ENCODE results near the gene GPRIN3.
"Not testable (repeated sequence)": the region's sequence is repeated elsewhere in the genome, so short reads cannot be mapped to it uniquely, and the experiment has no call there.

GPRIN3 gene

DNA sequence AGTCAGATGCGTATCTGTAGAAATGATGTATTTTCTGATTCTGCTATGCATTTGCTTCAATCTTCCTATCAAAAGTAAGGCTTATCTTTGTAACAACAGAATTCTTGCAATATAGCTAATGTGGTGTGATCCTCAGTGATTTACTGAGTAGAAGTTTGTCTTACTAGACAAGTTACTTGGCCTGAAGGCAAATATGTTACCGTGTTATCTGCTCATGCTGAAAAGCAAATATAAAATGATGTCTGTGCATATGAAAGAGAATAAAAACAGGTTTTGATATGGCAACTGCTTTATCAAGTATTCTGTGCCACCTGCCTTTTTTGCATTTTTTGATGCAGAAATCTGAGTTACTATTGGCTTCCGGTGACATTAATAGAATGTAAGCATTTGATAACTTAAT, 103.7 kb downstream of the GPRIN3 start (continued):
- TF ChIP-seq, protein P1, sequence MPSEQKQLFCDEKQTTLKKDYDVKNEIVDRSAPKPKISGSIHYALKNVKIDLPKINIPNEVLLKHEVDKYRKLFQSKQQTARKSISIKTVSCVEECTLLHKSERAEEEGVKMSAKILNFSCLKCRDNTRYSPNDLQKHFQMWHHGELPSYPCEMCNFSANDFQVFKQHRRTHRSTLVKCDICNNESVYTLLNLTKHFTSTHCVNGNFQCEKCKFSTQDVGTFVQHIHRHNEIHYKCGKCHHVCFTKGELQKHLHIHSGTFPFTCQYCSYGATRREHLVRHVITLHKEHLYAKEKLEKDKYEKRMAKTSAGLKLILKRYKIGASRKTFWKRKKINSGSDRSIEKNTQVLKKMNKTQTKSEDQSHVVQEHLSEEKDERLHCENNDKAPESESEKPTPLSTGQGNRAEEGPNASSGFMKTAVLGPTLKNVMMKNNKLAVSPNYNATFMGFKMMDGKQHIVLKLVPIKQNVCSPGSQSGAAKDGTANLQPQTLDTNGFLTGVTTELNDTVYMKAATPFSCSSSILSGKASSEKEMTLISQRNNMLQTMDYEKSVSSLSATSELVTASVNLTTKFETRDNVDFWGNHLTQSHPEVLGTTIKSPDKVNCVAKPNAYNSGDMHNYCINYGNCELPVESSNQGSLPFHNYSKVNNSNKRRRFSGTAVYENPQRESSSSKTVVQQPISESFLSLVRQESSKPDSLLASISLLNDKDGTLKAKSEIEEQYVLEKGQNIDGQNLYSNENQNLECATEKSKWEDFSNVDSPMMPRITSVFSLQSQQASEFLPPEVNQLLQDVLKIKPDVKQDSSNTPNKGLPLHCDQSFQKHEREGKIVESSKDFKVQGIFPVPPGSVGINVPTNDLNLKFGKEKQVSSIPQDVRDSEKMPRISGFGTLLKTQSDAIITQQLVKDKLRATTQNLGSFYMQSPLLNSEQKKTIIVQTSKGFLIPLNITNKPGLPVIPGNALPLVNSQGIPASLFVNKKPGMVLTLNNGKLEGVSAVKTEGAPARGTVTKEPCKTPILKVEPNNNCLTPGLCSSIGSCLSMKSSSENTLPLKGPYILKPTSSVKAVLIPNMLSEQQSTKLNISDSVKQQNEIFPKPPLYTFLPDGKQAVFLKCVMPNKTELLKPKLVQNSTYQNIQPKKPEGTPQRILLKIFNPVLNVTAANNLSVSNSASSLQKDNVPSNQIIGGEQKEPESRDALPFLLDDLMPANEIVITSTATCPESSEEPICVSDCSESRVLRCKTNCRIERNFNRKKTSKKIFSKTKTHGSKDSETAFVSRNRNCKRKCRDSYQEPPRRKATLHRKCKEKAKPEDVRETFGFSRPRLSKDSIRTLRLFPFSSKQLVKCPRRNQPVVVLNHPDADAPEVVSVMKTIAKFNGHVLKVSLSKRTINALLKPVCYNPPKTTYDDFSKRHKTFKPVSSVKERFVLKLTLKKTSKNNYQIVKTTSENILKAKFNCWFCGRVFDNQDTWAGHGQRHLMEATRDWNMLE (tag by site-specific recombination; conservative IDR thresholded peaks at IDR 0.05; ENCODE audit: low read depth), result no peak

DNA sequence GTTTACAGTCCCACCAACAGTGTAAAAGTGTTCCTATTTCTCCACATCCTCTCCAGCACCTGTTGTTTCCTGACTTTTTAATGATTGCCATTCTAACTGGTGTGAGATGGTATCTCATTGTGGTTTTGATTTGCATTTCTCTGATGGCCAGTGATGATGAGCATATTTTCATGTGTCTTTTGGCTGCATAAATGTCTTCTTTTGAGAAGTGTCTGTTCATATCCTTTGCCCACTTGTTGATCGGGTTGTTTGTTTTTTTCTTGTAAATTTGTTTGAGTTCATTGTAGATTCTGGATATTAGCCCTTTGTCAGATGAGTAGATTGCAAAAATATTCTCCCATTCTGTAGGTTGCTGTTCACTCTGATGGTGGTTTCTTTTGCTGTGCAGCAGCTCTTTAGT, 108.2 kb downstream of the GPRIN3 start:
- H3K27ac ChIP-seq (ENCODE audit: extremely low read depth, low read depth, low read length); H3K36me3 ChIP-seq (ENCODE audit: control insufficient read depth in 2 of 2, insufficient read depth in 1 of 2, low read length in 2 of 2); H3K9me3 ChIP-seq (ENCODE audit: control insufficient read depth, insufficient read depth, low read depth, low read length); POLR2A ChIA-PET; CTCF ChIA-PET; H3K4me1 ChIP-seq (ENCODE audit: control insufficient read depth, insufficient read depth, low read length); H3K4me3 ChIP-seq (ENCODE audit: low read depth, low read length): not testable (repeated sequence)
- TF ChIP-seq SCRT1 (tag by site-specific recombination; IDR thresholded peaks at IDR 0.05; ENCODE audit: borderline replicate concordance) (peak; percentile 64; the same call in 1 of the 2 replicates), SCRT2 (tag by site-specific recombination; IDR thresholded peaks at IDR 0.05) (peak; percentile 80)

DNA sequence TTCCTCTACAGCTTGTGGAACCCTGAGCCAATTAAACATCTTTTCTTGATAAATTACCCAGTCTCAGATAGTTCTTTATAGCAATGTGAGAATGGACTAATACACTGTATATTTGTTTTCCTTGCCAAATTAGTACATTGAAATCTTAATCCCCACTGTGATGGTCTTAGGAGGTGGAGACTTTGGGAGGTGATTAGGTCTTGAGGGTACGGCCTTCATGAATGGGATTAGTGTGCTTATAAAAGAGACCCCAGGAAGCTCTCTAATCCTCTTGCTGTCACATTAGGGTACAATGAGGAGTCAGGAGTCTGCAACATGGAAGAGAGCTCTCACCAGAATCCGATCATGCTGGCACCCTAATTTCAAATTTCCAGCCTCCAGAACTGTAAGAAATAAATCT, 109.7 kb downstream of the GPRIN3 start:
- Histone ChIP-seq H3K27ac (ENCODE audit: extremely low read depth, low read depth, low read length) (no peak overlapping the region), H3K4me3 (ENCODE audit: low read depth, low read length) (no peak overlapping the region), H3K9me3 (ENCODE audit: control insufficient read depth, insufficient read depth, low read depth, low read length) (no peaks in the 10 kb centered on the region), H3K36me3 (ENCODE audit: control insufficient read depth in 2 of 2, insufficient read depth in 1 of 2, low read length in 2 of 2) (no peaks in the 10 kb centered on the region), H3K4me1 (ENCODE audit: control insufficient read depth, insufficient read depth, low read length) (no peaks in the 10 kb centered on the region)
- no peak for TF ChIP-seq HOXC10 (CRISPR knock-in tag; IDR thresholded peaks at IDR 0.05)
- TF ChIP-seq ZNF48 (tag by site-specific recombination; IDR thresholded peaks at IDR 0.05), result no peak
- TF ChIP-seq, protein P2, sequence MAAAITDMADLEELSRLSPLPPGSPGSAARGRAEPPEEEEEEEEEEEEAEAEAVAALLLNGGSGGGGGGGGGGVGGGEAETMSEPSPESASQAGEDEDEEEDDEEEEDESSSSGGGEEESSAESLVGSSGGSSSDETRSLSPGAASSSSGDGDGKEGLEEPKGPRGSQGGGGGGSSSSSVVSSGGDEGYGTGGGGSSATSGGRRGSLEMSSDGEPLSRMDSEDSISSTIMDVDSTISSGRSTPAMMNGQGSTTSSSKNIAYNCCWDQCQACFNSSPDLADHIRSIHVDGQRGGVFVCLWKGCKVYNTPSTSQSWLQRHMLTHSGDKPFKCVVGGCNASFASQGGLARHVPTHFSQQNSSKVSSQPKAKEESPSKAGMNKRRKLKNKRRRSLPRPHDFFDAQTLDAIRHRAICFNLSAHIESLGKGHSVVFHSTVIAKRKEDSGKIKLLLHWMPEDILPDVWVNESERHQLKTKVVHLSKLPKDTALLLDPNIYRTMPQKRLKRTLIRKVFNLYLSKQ (tag by site-specific recombination; IDR thresholded peaks at IDR 0.05; ENCODE audit: borderline replicate concordance), result no peak
- TF ChIP-seq ZNF221 (tag by site-specific recombination; IDR thresholded peaks at IDR 0.05; ENCODE audit: borderline replicate concordance), result no peak
- TF ChIP-seq SCRT2 (tag by site-specific recombination; IDR thresholded peaks at IDR 0.05), result no peak
- TF ChIP-seq SP7 (tag by site-specific recombination; IDR thresholded peaks at IDR 0.05), result no peak
- TF ChIP-seq, protein P3, sequence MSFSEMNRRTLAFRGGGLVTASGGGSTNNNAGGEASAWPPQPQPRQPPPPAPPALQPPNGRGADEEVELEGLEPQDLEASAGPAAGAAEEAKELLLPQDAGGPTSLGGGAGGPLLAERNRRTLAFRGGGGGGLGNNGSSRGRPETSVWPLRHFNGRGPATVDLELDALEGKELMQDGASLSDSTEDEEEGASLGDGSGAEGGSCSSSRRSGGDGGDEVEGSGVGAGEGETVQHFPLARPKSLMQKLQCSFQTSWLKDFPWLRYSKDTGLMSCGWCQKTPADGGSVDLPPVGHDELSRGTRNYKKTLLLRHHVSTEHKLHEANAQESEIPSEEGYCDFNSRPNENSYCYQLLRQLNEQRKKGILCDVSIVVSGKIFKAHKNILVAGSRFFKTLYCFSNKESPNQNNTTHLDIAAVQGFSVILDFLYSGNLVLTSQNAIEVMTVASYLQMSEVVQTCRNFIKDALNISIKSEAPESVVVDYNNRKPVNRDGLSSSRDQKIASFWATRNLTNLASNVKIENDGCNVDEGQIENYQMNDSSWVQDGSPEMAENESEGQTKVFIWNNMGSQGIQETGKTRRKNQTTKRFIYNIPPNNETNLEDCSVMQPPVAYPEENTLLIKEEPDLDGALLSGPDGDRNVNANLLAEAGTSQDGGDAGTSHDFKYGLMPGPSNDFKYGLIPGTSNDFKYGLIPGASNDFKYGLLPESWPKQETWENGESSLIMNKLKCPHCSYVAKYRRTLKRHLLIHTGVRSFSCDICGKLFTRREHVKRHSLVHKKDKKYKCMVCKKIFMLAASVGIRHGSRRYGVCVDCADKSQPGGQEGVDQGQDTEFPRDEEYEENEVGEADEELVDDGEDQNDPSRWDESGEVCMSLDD (tag by site-specific recombination; IDR thresholded peaks at IDR 0.05), result no peak
- TF ChIP-seq ZNF623 (tag by site-specific recombination; IDR thresholded peaks at IDR 0.05), result no peak
- TF ChIP-seq, protein P4, sequence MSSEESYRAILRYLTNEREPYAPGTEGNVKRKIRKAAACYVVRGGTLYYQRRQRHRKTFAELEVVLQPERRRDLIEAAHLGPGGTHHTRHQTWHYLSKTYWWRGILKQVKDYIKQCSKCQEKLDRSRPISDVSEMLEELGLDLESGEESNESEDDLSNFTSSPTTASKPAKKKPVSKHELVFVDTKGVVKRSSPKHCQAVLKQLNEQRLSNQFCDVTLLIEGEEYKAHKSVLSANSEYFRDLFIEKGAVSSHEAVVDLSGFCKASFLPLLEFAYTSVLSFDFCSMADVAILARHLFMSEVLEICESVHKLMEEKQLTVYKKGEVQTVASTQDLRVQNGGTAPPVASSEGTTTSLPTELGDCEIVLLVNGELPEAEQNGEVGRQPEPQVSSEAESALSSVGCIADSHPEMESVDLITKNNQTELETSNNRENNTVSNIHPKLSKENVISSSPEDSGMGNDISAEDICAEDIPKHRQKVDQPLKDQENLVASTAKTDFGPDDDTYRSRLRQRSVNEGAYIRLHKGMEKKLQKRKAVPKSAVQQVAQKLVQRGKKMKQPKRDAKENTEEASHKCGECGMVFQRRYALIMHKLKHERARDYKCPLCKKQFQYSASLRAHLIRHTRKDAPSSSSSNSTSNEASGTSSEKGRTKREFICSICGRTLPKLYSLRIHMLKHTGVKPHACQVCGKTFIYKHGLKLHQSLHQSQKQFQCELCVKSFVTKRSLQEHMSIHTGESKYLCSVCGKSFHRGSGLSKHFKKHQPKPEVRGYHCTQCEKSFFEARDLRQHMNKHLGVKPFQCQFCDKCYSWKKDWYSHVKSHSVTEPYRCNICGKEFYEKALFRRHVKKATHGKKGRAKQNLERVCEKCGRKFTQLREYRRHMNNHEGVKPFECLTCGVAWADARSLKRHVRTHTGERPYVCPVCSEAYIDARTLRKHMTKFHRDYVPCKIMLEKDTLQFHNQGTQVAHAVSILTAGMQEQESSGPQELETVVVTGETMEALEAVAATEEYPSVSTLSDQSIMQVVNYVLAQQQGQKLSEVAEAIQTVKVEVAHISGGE (tag by site-specific recombination; conservative IDR thresholded peaks at IDR 0.05; ENCODE audit: low read depth), result no peak
- TF ChIP-seq ZNF792 (tag by site-specific recombination; IDR thresholded peaks at IDR 0.05), result no peak
- no peak for TF ChIP-seq BCL11B (tag by site-specific recombination; IDR thresholded peaks at IDR 0.05; ENCODE audit: low read depth)
- TF ChIP-seq TRIM28 (IDR thresholded peaks at IDR 0.05; ENCODE audit: borderline replicate concordance, low read length), result no peak
- TF ChIP-seq, protein P5, sequence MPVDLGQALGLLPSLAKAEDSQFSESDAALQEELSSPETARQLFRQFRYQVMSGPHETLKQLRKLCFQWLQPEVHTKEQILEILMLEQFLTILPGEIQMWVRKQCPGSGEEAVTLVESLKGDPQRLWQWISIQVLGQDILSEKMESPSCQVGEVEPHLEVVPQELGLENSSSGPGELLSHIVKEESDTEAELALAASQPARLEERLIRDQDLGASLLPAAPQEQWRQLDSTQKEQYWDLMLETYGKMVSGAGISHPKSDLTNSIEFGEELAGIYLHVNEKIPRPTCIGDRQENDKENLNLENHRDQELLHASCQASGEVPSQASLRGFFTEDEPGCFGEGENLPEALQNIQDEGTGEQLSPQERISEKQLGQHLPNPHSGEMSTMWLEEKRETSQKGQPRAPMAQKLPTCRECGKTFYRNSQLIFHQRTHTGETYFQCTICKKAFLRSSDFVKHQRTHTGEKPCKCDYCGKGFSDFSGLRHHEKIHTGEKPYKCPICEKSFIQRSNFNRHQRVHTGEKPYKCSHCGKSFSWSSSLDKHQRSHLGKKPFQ (tag by site-specific recombination; IDR thresholded peaks at IDR 0.05), result no peak
- TF ChIP-seq ZFHX2 (tag by site-specific recombination; conservative IDR thresholded peaks at IDR 0.05), result no peak
- TF ChIP-seq ZNF211 (tag by site-specific recombination; IDR thresholded peaks at IDR 0.05; ENCODE audit: low read depth), result no peak
- TF ChIP-seq ZNF23 (tag by site-specific recombination; IDR thresholded peaks at IDR 0.05; ENCODE audit: borderline replicate concordance), result no peak
- ChIA-PET POLR2A (no interaction called here), CTCF (no interaction called here)

All from HEK293 (cell line).